ENCODE measurements around the gene YJEFN3. TPM values are rescaled to one million over a fixed set of nuclear protein-coding genes. Genes with fewer than 3 reads are reported as not detected.

YJEFN3 gene
- total RNA-seq, 1 donor from 2014 or later: 0.52 TPM

- H3K27me3 ChIP-seq (ENCODE audit: control insufficient read depth in 3 of 3, insufficient read depth in 3 of 3, low read length in 3 of 3): peaks cover 53 to 66% (median 64%) of the 10 kb centered on the region in 3 donors
- H3K4me3 ChIP-seq (ENCODE audit: low read length in 3 of 3): no peak overlapping the region
- no peak overlapping the region for H3K9ac ChIP-seq (ENCODE audit: low read depth in 1 of 3, low read length in 3 of 3)
- H3K36me3 ChIP-seq (ENCODE audit: control insufficient read depth in 3 of 3, insufficient read depth in 3 of 3, low read length in 3 of 3): peaks cover 0 to 2% (median 0%) of the 10 kb centered on the region in 3 donors
- H3K4me1 ChIP-seq (ENCODE audit: control insufficient read depth in 3 of 3, insufficient read depth in 3 of 3, low read length in 3 of 3): peaks cover 9 to 25% (median 15%) of the 10 kb centered on the region in 3 donors
- no peaks in the 10 kb centered on the region for H3K9me3 ChIP-seq (ENCODE audit: control insufficient read depth in 3 of 3, low read length in 3 of 3)
- no peak overlapping the region for H3K27ac ChIP-seq (ENCODE audit: low read depth, low read length)
Measured at GRCh38 chr19:19538785-19539166, 10.1 kb downstream of the YJEFN3 start.

DNA sequence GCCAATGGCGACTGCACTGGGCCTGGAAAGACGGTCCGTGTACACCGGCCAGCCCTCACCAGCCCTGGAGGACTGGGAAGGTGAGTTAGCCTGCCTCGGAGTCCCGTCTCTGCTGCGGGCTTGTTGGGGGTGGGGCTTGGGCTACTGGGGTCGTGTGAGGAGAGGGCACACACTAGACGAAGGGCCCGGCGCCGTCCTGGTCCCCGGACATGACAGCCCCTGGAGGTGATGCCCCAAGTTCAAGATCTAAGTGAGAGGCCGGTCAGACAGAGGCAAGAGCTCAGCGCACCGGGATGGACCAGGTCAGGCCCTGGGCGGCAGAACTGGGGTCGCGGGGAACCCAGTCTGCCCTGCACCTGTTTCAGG, 11.0 kb downstream of the YJEFN3 start:
- Histone ChIP-seq H3K9ac (ENCODE audit: low read depth in 1 of 3, low read length in 3 of 3) (no peak overlapping the region), H3K9me3 (ENCODE audit: control insufficient read depth in 3 of 3, low read length in 3 of 3) (no peaks in the 10 kb centered on the region), H3K36me3 (ENCODE audit: control insufficient read depth in 3 of 3, insufficient read depth in 3 of 3, low read length in 3 of 3) (peaks cover 0 to 2% (median 0%) of the 10 kb centered on the region in 3 donors), H3K4me1 (ENCODE audit: control insufficient read depth in 3 of 3, insufficient read depth in 3 of 3, low read length in 3 of 3) (peaks cover 9 to 25% (median 15%) of the 10 kb centered on the region in 3 donors), H3K27ac (ENCODE audit: low read depth, low read length) (no peak overlapping the region), H3K4me3 (ENCODE audit: low read length in 3 of 3) (no peak overlapping the region), H3K27me3 (ENCODE audit: control insufficient read depth in 3 of 3, insufficient read depth in 3 of 3, low read length in 3 of 3) (peaks cover 53 to 73% (median 66%) of the 10 kb centered on the region in 3 donors)

- H3K4me3 ChIP-seq (ENCODE audit: low read length in 3 of 3): no peak overlapping the region
- no peak overlapping the region for H3K27ac ChIP-seq (ENCODE audit: low read depth, low read length)
- H3K4me1 ChIP-seq (ENCODE audit: control insufficient read depth in 3 of 3, insufficient read depth in 3 of 3, low read length in 3 of 3): peaks cover 9 to 25% (median 15%) of the 10 kb centered on the region in 3 donors
- H3K27me3 ChIP-seq (ENCODE audit: control insufficient read depth in 3 of 3, insufficient read depth in 3 of 3, low read length in 3 of 3): peaks cover 53 to 76% (median 70%) of the 10 kb centered on the region in 3 donors
- H3K36me3 ChIP-seq (ENCODE audit: control insufficient read depth in 3 of 3, insufficient read depth in 3 of 3, low read length in 3 of 3): peaks cover 0 to 2% (median 0%) of the 10 kb centered on the region in 3 donors
- H3K9me3 ChIP-seq (ENCODE audit: control insufficient read depth in 3 of 3, low read length in 3 of 3): no peaks in the 10 kb centered on the region
- no peak overlapping the region for H3K9ac ChIP-seq (ENCODE audit: low read depth in 1 of 3, low read length in 3 of 3)
Measured at GRCh38 chr19:19540064-19540714, 11.5 kb downstream of the YJEFN3 start.

DNA sequence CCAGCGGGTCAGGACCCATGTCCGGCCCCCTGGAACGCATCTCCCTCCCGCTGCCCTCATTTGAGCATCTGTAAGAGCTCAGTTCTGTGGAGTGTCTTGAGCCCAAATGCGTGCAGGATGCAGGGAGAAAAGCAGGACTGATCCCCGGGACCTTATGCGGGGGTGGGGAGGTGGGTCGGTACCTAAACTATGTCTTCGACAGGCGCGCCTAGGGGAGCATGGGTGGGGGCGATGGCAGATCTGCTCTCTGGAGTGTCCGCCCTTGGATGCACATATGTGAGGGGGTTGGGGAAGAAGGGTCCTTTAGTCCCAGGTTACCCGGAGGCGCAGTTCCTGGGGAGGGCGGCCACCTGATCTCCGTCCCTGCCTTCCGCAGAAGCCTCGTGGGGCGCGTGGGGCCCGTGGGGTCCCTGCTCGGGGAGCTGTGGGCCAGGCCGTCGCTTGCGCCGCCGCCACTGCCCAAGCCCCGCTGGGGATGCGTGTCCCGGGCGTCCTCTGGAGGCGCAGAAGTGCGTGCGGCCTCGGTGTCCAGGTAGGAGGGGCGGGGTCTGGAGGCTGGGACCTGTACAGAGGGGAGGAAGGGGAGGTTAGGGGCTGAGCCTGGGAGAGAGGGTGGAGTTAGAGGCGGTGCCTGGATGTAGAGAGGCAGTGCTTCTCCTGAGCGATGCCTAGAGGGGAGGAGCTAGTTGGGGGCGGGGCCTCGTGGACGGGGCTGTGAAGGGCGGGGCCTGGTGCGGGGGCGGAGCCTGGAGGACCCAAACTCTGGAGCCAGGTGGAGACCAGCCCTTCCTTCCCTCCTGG, 12.2 kb downstream of the YJEFN3 start:
- Histone ChIP-seq H3K27me3 (ENCODE audit: control insufficient read depth in 3 of 3, insufficient read depth in 3 of 3, low read length in 3 of 3) (peaks cover 53 to 75% (median 73%) of the 10 kb centered on the region in 3 donors), H3K36me3 (ENCODE audit: control insufficient read depth in 3 of 3, insufficient read depth in 3 of 3, low read length in 3 of 3) (no peaks in the 10 kb centered on the region), H3K9me3 (ENCODE audit: control insufficient read depth in 3 of 3, low read length in 3 of 3) (no peaks in the 10 kb centered on the region), H3K4me3 (ENCODE audit: low read length in 3 of 3) (no peak overlapping the region), H3K27ac (ENCODE audit: low read depth, low read length) (no peak overlapping the region), H3K9ac (ENCODE audit: low read depth in 1 of 3, low read length in 3 of 3) (peak overlapping the region in 1 of 3 donors; percentile 8), H3K4me1 (ENCODE audit: control insufficient read depth in 3 of 3, insufficient read depth in 3 of 3, low read length in 3 of 3) (peaks cover 9 to 25% (median 15%) of the 10 kb centered on the region in 3 donors)

- no peaks in the 10 kb centered on the region for H3K9me3 ChIP-seq (ENCODE audit: control insufficient read depth in 3 of 3, low read length in 3 of 3)
- no peak overlapping the region for H3K27ac ChIP-seq (ENCODE audit: low read depth, low read length)
- H3K4me1 ChIP-seq (ENCODE audit: control insufficient read depth in 3 of 3, insufficient read depth in 3 of 3, low read length in 3 of 3): peaks cover 9 to 25% (median 15%) of the 10 kb centered on the region in 3 donors
- no peak overlapping the region for H3K4me3 ChIP-seq (ENCODE audit: low read length in 3 of 3)
- no peaks in the 10 kb centered on the region for H3K36me3 ChIP-seq (ENCODE audit: control insufficient read depth in 3 of 3, insufficient read depth in 3 of 3, low read length in 3 of 3)
- no peak overlapping the region for H3K9ac ChIP-seq (ENCODE audit: low read depth in 1 of 3, low read length in 3 of 3)
- H3K27me3 ChIP-seq (ENCODE audit: control insufficient read depth in 3 of 3, insufficient read depth in 3 of 3, low read length in 3 of 3): peaks cover 53 to 78% (median 73%) of the 10 kb centered on the region in 3 donors
Measured at GRCh38 chr19:19541616-19542015, 12.9 kb downstream of the YJEFN3 start.

DNA sequence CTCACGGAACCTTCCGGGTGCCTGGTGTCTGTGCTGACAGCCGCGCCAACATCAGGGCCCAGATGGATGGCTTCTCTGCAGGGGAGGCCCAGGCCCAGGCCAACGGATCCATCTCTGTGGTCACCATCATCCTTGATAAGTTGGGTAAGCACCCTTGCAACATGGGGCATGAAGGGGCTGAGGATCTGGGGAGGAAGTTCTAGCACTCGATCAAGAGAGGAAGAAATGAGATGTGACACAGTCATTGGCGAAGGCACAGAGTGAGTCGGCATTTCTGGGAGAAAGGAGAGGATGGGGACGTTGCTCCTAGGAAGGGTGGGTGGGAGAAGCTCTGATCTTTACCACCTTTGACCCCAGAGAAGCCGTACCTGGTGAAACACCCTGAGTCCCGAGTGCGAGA, 13.8 kb downstream of the YJEFN3 start:
- peaks cover 9 to 25% (median 15%) of the 10 kb centered on the region in 3 donors for H3K4me1 ChIP-seq (ENCODE audit: control insufficient read depth in 3 of 3, insufficient read depth in 3 of 3, low read length in 3 of 3)
- H3K27me3 ChIP-seq (ENCODE audit: control insufficient read depth in 3 of 3, insufficient read depth in 3 of 3, low read length in 3 of 3): peaks cover 55 to 83% (median 76%) of the 10 kb centered on the region in 3 donors

DNA sequence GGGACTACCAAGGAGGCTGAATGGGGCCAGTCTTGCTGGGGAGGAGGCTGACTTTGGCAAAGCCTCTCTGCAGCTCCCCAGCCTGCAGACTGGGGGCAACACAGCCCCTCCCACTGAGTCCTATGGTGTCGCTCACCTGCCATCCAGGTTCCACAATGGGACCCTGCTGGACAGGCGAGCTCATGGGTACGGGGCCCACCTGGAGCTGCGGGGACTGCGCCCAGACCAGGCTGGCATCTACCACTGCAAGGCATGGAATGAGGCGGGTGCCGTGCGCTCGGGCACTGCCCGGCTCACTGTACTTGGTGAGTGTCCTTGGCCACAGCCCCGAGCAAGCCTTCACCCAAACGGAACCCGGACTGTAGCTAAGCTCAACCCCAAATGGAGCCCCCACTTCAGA, 14.4 kb downstream of the YJEFN3 start:
- Histone ChIP-seq H3K4me3 (ENCODE audit: low read length in 3 of 3) (no peak overlapping the region), H3K36me3 (ENCODE audit: control insufficient read depth in 3 of 3, insufficient read depth in 3 of 3, low read length in 3 of 3) (no peaks in the 10 kb centered on the region), H3K27me3 (ENCODE audit: control insufficient read depth in 3 of 3, insufficient read depth in 3 of 3, low read length in 3 of 3) (peaks cover 54 to 80% (median 75%) of the 10 kb centered on the region in 3 donors), H3K4me1 (ENCODE audit: control insufficient read depth in 3 of 3, insufficient read depth in 3 of 3, low read length in 3 of 3) (peaks cover 9 to 20% (median 12%) of the 10 kb centered on the region in 3 donors), H3K27ac (ENCODE audit: low read depth, low read length) (no peak overlapping the region), H3K9ac (ENCODE audit: low read depth in 1 of 3, low read length in 3 of 3) (no peak overlapping the region), H3K9me3 (ENCODE audit: control insufficient read depth in 3 of 3, low read length in 3 of 3) (no peaks in the 10 kb centered on the region)

More for the DNA sequence above, 13.8 kb downstream of the YJEFN3 start:
- H3K4me3 ChIP-seq (ENCODE audit: low read length in 3 of 3): no peak overlapping the region
- H3K36me3 ChIP-seq (ENCODE audit: control insufficient read depth in 3 of 3, insufficient read depth in 3 of 3, low read length in 3 of 3): no peaks in the 10 kb centered on the region
- H3K9me3 ChIP-seq (ENCODE audit: control insufficient read depth in 3 of 3, low read length in 3 of 3): no peaks in the 10 kb centered on the region
- H3K9ac ChIP-seq (ENCODE audit: low read depth in 1 of 3, low read length in 3 of 3): peak overlapping the region in 1 of 3 donors; percentile 8
- H3K27ac ChIP-seq (ENCODE audit: low read depth, low read length): no peak overlapping the region

GRCh38 chr19:19543640-19544039, 14.9 kb downstream of the YJEFN3 start:
- Histone ChIP-seq H3K27me3 (ENCODE audit: control insufficient read depth in 3 of 3, insufficient read depth in 3 of 3, low read length in 3 of 3) (peaks cover 51 to 75% (median 75%) of the 10 kb centered on the region in 3 donors), H3K9me3 (ENCODE audit: control insufficient read depth in 3 of 3, low read length in 3 of 3) (no peaks in the 10 kb centered on the region), H3K4me1 (ENCODE audit: control insufficient read depth in 3 of 3, insufficient read depth in 3 of 3, low read length in 3 of 3) (peaks cover 4 to 15% (median 7%) of the 10 kb centered on the region in 3 donors), H3K9ac (ENCODE audit: low read depth in 1 of 3, low read length in 3 of 3) (no peak overlapping the region), H3K27ac (ENCODE audit: low read depth, low read length) (no peak overlapping the region), H3K36me3 (ENCODE audit: control insufficient read depth in 3 of 3, insufficient read depth in 3 of 3, low read length in 3 of 3) (no peaks in the 10 kb centered on the region), H3K4me3 (ENCODE audit: low read length in 3 of 3) (no peak overlapping the region)

GRCh38 chr19:19544257-19544953, 15.7 kb downstream of the YJEFN3 start:
- no peaks in the 10 kb centered on the region for H3K36me3 ChIP-seq (ENCODE audit: control insufficient read depth in 3 of 3, insufficient read depth in 3 of 3, low read length in 3 of 3)
- H3K27me3 ChIP-seq (ENCODE audit: control insufficient read depth in 3 of 3, insufficient read depth in 3 of 3, low read length in 3 of 3): peaks cover 51 to 78% (median 76%) of the 10 kb centered on the region in 3 donors
- no peak overlapping the region for H3K4me3 ChIP-seq (ENCODE audit: low read length in 3 of 3)
- H3K27ac ChIP-seq (ENCODE audit: low read depth, low read length): no peak overlapping the region
- no peaks in the 10 kb centered on the region for H3K9me3 ChIP-seq (ENCODE audit: control insufficient read depth in 3 of 3, low read length in 3 of 3)
- H3K4me1 ChIP-seq (ENCODE audit: control insufficient read depth in 3 of 3, insufficient read depth in 3 of 3, low read length in 3 of 3): peaks cover 3 to 11% (median 6%) of the 10 kb centered on the region in 3 donors
- H3K9ac ChIP-seq (ENCODE audit: low read depth in 1 of 3, low read length in 3 of 3): no peak overlapping the region

All from skeletal muscle tissue (tissue), 4 donors.